Right lobe of liver (tissue), 6 donors: ENCODE results near the gene GALNS. TPM values are rescaled to one million over a fixed set of nuclear protein-coding genes. Genes with fewer than 3 reads are reported as not detected.

ENCODE experiments used
- ATAC-seq, 4 donors: fragments of 200-7000 bp; cut with Tn5 transposase; one replicate each; pipeline ENCODE4 v1.9.1; 2020; ENCODE audit warnings: mild to moderate bottlenecking in 4 of 4, moderate library complexity in 4 of 4
- DNase-seq, 3 donors: peaks; one replicate each; pipeline ENCODE4 v3.0.0-alpha.2; 2020
- H3K27ac ChIP-seq, 3 donors: fragments of 200-600 bp; one replicate each; pipeline ENCODE4 v1.8.0; 2022
- H3K27me3 ChIP-seq, 2 donors: fragments of 200-600 bp; one replicate each; pipeline ENCODE4 v1.8.0; 2022
- H3K36me3 ChIP-seq, 4 donors: fragments of 200-600 bp; sonication (generic) in 1 of 4; one replicate each; pipeline versions ENCODE4 v1.5.1 to v1.8.0; 2017 to 2022; ENCODE audit warnings: control low read depth in 1 of 4
- H3K4me1 ChIP-seq, 4 donors: fragments of 200-600 bp; sonication (generic) in 1 of 4; one replicate each; pipeline versions ENCODE4 v1.5.1 to v1.8.0; 2017 to 2022; ENCODE audit warnings: control low read depth in 1 of 4
- H3K4me3 ChIP-seq, 3 donors: fragments of 200-600 bp; one replicate each; pipeline ENCODE4 v1.8.0; 2022
- H3K9me3 ChIP-seq, 4 donors: fragments of 200-600 bp; sonication (generic) in 1 of 4; one replicate each; pipeline versions ENCODE4 v1.5.1 to v1.8.0; 2017 to 2022; ENCODE audit warnings: control low read depth in 1 of 4
- POLR2A ChIP-seq: fragments of 450-650 bp; IDR thresholded peaks from one replicate; pipeline ENCODE4 v1.6.1; 2017; ENCODE audit warnings: antibody characterized with exemption, mild to moderate bottlenecking
- WGBS: methylation state at CpG from one replicate; pipeline ENCODE4 v1.1.6; 2018; ENCODE audit warnings: low coverage, low lambda C conversion rate; ENCODE audit not compliant: insufficient coverage; ENCODE audit errors: missing lambda C conversion rate; 5-methylcytosine and 5-hydroxymethylcytosine counted together
- intact Hi-C, 2 donors: fragments of 100-400 bp; cut with DNase I; formaldehyde crosslinking; loops; one replicate each; pipeline versions ENCODE4 v1.11.2 to v1.14.1; 2022
- total RNA-seq, 6 experiments: library from RNA; depleted of rRNA in 2 of 6; stranded (reverse); fragments of >200 nt in 2 of 6; fragmentation: NEBNext Ultra II Directional in 3 of 6; extraction: Animal tissue kit (Norgen Biotek cat#: 25700) in 3 of 6; gene quantifications; one replicate each; pipeline versions ENCODE4 v1.1.0 to v1.2.4, GENCODE V29; 2016 to 2023
- TF ChIP-seq, protein P1 (sequence below), 4 donors: fragments of 200-600 bp in 3 of 4; fragments of 450-650 bp in 1 of 4; IDR thresholded peaks; one replicate each; pipeline versions ENCODE4 v1.5.1 to v1.8.0; 2016 to 2022; ENCODE audit warnings: antibody characterized with exemption in 4 of 4, mild to moderate bottlenecking in 2 of 4
- donor health status: DM: no; HTN: yes; CAD: no.
- donor health status: DM: no; HTN: no; CAD: no.
- donor health status: DM: no; HTN: no; CAD: no.
- donor health status: DM: no; HTN: yes; CAD: no.
- donor health status: DM: no; HTN: yes; CAD: no.

The GALNS gene
- total RNA-seq, 6 experiments from 2014 or later, result 9.2 to 20.6 (median 16.5) TPM

DNA sequence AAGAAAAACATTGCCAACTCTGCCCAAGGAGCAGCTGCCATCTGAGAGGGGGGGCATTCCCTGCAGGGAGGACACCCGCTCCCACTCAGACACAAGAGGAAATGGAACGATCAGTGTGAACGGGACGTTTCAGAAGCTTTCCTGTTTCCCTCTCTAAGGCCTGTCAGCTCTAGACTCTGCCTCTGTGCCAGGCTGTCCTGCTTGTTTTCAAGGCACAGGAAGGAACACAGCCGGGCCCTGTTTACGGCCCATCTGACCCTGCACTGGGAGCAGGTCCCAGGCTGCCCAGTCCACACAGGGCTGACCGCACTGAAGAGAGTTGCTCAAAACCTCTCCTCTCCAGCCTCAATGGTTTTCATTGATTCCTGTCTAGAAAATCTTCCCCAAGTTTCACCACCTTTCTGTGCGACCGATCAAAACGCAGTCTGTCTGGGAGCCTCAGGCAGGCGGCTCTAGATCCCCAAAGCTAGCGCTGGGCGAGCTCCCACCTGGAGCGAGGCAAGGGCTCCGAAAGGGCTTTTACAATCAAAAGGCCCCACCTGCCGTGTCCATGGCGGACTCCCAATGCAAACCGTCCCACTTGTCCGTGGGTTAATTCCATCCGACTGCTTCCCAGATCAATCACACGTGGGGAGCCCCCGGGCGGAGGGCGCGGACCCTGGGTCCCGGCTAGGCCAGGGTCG lies 73.2 kb downstream of the GALNS start:
- Histone ChIP-seq H3K27me3 (no peaks in the 10 kb centered on the region), H3K4me3 (peak overlapping the region; percentile 74 to 82 (median 78)), H3K4me1 (peaks cover 0 to 56% (median 27%) of the 10 kb centered on the region in 4 donors), H3K9me3 (no peaks in the 10 kb centered on the region), H3K27ac (peak overlapping the region; percentile 84 to 89 (median 87)), H3K36me3 (no peaks in the 10 kb centered on the region)
- DNase-seq, result peak in 2 of 3 donors; percentile 80 to 81
- intact Hi-C loops, result no loop called here
- peak; percentile 49 to 66 (median 52) for ATAC-seq
- 0% methylated on average over 7 of the region's 27 CpGs for WGBS
- TF ChIP-seq, protein P1, sequence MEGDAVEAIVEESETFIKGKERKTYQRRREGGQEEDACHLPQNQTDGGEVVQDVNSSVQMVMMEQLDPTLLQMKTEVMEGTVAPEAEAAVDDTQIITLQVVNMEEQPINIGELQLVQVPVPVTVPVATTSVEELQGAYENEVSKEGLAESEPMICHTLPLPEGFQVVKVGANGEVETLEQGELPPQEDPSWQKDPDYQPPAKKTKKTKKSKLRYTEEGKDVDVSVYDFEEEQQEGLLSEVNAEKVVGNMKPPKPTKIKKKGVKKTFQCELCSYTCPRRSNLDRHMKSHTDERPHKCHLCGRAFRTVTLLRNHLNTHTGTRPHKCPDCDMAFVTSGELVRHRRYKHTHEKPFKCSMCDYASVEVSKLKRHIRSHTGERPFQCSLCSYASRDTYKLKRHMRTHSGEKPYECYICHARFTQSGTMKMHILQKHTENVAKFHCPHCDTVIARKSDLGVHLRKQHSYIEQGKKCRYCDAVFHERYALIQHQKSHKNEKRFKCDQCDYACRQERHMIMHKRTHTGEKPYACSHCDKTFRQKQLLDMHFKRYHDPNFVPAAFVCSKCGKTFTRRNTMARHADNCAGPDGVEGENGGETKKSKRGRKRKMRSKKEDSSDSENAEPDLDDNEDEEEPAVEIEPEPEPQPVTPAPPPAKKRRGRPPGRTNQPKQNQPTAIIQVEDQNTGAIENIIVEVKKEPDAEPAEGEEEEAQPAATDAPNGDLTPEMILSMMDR (IDR thresholded peaks at IDR 0.05), result no peak
- peak; percentile 41 for TF ChIP-seq POLR2A

DNA sequence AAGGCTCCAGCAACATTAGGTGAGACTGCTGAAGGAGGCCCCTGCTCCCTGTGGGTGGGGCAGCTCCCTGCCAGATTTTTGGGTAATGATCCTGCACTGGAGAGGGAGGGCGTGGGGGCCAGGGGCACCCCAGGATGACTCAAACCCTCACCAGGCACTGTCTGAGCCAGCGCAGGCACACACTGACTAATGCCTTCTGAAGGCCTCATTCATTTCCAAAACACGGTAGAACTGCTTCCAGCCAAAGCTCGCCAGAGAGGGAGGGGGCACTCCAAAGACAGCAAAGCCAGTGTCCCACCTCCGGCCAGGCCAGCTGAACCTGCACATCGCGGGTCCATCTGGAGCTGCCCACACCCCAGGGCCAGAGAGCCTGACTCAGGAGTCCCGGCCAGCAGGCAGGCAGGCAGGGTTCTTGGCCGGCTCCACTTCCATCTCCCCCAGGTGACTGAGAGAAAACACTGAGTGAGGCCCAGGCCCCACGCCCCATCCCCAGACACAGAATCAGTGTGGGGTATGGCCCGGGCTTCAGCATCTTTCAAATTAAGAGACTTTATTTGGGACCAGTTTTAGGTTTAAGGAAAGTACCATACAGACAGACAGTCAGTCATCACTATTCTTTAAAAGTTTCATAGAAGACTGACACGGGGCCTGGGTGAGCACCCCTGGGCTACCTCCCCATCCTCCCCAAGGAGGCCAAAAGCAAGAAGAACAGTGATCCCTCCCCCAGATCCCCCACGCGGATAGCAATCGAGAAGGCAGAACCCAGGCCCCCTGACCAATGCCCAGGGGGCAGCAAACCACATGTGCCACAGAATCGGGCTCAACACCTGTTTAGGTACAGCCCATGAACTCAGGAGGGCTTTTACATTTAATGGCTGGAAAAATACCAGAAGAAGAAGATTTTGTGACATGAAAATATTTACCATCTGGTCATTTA lies 74.0 kb downstream of the GALNS start:
- peaks cover 0 to 48% (median 27%) of the 10 kb centered on the region in 4 donors for H3K4me1 ChIP-seq
- H3K36me3 ChIP-seq, result no peaks in the 10 kb centered on the region
- no peak for DNase-seq
- H3K27ac ChIP-seq, result peak overlapping the region; percentile 84 to 89 (median 87)
- 22% methylated on average over 7 of the region's 16 CpGs for WGBS
- no peak for TF ChIP-seq POLR2A
- TF ChIP-seq, protein P1 (IDR thresholded peaks at IDR 0.05), result no peak
- no peaks in the 10 kb centered on the region for H3K9me3 ChIP-seq
- no peak for ATAC-seq
- intact Hi-C loops, result no loop called here
- H3K27me3 ChIP-seq, result no peaks in the 10 kb centered on the region
- H3K4me3 ChIP-seq, result peak overlapping the region in 2 of 3 donors; percentile 74 to 82

DNA sequence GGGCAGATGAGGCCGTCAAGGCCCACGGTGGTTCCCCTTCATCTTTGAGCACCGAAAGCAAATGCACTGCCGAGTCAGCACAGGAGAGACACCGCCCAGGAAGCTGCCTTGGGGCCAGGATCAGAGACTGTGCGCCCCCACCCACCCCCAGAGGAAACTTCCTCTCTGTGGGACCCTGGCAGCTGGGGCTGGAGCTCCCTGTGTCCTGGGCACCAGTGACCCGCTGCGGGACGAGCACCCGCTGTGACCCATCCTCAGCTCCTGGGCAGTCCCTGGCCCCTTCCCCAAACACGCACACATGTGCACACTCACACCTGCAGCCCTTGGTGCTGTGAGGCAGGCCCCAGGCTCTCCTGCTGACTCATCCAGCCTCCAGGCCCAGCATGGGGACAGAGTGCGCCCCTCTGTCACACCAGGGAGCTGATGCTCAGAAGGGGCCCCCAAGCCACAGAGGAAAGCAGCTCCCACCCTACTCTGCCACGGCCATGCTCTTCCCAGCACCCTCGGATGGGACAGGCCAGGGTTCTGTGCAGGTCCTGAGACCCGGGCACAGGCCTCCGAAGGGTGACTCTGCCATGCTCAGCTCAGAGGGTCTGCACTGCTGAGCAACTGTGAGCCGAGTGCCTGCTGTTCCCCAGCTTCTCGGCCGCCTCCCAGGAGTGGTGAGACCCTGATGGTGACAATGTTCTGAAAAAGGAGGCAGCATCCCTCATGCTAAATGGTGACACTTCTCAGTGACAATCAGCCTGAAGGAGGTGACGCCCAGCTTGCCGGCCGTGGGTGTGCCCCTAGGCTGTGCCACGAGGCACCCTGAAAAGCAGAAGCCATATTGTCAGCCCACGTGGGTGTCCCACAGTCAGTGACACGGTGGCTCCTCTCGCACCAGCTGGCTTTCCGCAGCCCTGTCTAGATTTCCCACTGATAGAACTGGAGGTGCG lies 75.3 kb downstream of the GALNS start:
- no peak for ATAC-seq
- intact Hi-C loops, result no loop called here
- H3K4me3 ChIP-seq, result no peak overlapping the region

More for the DNA sequence above, 75.3 kb downstream of the GALNS start:
- Histone ChIP-seq H3K36me3 (no peaks in the 10 kb centered on the region), H3K9me3 (no peaks in the 10 kb centered on the region), H3K27me3 (no peaks in the 10 kb centered on the region), H3K27ac (peak overlapping the region in 2 of 3 donors; percentile 15 to 33), H3K4me1 (peaks cover 0 to 39% (median 24%) of the 10 kb centered on the region in 4 donors)
- TF ChIP-seq, protein P1 (IDR thresholded peaks at IDR 0.05), result no peak
- TF ChIP-seq POLR2A, result no peak
- no peak for DNase-seq
- WGBS, result 56% methylated on average over 8 of the region's 28 CpGs
